ENCODE measurements around the gene CDC25A. TPM values are rescaled to one million over a fixed set of nuclear protein-coding genes. Genes with fewer than 3 reads are reported as not detected.

The CDC25A gene
- total and polyA plus RNA-seq, 9 of the 15 experiments (the other 6 are each of a cell fraction or from before 2014, with no cell fraction given): 3.4 to 61.3 (median 51.8) TPM

DNA sequence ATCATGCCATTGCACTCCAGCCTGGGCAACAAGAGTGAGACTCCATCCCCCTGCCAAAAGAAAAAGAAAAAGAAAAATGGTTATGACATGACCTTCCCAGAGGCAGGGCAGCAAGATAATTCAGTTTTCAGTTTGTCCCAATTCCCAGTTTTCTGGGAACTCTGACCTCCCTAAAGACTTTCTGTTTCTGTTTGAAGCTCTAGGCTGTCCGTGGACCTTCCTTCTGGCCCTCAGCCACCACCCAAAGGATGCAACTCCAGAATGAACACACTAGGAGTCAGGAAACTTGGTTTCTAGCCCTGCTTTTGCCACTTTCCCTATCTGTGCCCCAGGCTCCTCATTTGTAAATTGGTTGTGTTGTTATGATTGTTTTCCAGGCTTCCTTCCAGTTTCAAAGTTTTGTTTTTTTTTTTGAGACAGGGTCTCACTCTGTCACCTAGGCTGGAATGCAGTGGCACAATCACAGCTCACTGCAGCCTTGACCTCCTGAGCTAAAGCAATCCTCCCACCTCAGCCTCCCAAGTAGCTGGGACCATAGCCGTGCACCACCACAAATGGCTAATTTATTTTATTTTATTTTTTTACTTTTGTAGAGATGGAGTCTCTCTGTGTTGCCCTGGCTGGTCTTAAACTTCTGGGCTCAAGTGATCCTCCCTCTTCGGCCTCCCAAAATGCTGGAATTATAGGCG lies 68.6 kb downstream of the CDC25A start (continued):
- TF ChIP-seq, protein P1, sequence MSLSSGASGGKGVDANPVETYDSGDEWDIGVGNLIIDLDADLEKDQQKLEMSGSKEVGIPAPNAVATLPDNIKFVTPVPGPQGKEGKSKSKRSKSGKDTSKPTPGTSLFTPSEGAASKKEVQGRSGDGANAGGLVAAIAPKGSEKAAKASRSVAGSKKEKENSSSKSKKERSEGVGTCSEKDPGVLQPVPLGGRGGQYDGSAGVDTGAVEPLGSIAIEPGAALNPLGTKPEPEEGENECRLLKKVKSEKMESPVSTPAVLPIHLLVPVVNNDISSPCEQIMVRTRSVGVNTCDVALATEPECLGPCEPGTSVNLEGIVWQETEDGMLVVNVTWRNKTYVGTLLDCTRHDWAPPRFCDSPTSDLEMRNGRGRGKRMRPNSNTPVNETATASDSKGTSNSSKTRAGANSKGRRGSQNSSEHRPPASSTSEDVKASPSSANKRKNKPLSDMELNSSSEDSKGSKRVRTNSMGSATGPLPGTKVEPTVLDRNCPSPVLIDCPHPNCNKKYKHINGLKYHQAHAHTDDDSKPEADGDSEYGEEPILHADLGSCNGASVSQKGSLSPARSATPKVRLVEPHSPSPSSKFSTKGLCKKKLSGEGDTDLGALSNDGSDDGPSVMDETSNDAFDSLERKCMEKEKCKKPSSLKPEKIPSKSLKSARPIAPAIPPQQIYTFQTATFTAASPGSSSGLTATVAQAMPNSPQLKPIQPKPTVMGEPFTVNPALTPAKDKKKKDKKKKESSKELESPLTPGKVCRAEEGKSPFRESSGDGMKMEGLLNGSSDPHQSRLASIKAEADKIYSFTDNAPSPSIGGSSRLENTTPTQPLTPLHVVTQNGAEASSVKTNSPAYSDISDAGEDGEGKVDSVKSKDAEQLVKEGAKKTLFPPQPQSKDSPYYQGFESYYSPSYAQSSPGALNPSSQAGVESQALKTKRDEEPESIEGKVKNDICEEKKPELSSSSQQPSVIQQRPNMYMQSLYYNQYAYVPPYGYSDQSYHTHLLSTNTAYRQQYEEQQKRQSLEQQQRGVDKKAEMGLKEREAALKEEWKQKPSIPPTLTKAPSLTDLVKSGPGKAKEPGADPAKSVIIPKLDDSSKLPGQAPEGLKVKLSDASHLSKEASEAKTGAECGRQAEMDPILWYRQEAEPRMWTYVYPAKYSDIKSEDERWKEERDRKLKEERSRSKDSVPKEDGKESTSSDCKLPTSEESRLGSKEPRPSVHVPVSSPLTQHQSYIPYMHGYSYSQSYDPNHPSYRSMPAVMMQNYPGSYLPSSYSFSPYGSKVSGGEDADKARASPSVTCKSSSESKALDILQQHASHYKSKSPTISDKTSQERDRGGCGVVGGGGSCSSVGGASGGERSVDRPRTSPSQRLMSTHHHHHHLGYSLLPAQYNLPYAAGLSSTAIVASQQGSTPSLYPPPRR (CRISPR knock-in tag; IDR thresholded peaks at IDR 0.05; ENCODE audit: borderline replicate concordance): no peak
- no peak for TF ChIP-seq MEF2D (tag; conservative IDR thresholded peaks at IDR 0.05; ENCODE audit: low read depth)
- no peak for TF ChIP-seq FOXA3 (CRISPR knock-in tag; conservative IDR thresholded peaks at IDR 0.05 in 1 of 2, IDR thresholded peaks at IDR 0.05 in 1 of 2)
- no peak for TF ChIP-seq BRCA1 (IDR thresholded peaks at IDR 0.05)
- TF ChIP-seq BRCA1 (CRISPR knock-in tag; IDR thresholded peaks at IDR 0.05): no peak
- TF ChIP-seq HIVEP1 (CRISPR knock-in tag; IDR thresholded peaks at IDR 0.05): no peak
- TF ChIP-seq E2F1 (CRISPR knock-in tag; IDR thresholded peaks at IDR 0.05): no peak
- TF ChIP-seq ESRRB (CRISPR knock-in tag; IDR thresholded peaks at IDR 0.05; ENCODE audit: borderline replicate concordance): no peak
